Measurements from ENCODE around the gene AARSD1.

- TF ChIP-seq POLR2AphosphoS5 (IDR thresholded peaks at IDR 0.05; ENCODE audit: low read depth, low read length) = no peak
- TF ChIP-seq, protein P1, sequence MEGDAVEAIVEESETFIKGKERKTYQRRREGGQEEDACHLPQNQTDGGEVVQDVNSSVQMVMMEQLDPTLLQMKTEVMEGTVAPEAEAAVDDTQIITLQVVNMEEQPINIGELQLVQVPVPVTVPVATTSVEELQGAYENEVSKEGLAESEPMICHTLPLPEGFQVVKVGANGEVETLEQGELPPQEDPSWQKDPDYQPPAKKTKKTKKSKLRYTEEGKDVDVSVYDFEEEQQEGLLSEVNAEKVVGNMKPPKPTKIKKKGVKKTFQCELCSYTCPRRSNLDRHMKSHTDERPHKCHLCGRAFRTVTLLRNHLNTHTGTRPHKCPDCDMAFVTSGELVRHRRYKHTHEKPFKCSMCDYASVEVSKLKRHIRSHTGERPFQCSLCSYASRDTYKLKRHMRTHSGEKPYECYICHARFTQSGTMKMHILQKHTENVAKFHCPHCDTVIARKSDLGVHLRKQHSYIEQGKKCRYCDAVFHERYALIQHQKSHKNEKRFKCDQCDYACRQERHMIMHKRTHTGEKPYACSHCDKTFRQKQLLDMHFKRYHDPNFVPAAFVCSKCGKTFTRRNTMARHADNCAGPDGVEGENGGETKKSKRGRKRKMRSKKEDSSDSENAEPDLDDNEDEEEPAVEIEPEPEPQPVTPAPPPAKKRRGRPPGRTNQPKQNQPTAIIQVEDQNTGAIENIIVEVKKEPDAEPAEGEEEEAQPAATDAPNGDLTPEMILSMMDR (IDR thresholded peaks at IDR 0.05) = no peak
Measured at GRCh38 chr17:42969001-42969581, 4.8 kb upstream of the AARSD1 start.

Measured in Panc1 (cell line).